ENCODE measurements around the gene KCNE2. TPM values are rescaled to one million over a fixed set of nuclear protein-coding genes. Genes with fewer than 3 reads are reported as not detected.

Gene KCNE2
- polyA plus RNA-seq, 3 donors, result 0.27 TPM; not detected in 2

- peaks cover 8 to 14% (median 12%) of the 10 kb centered on the region in 7 donors for H3K9me3 Mint-ChIP-seq
- 100% methylated on average over 6 of the region's 13 CpGs for WGBS (ENCODE audit: insufficient coverage)
- peaks cover 9% of the 10 kb centered on the region for H3K4me1 Mint-ChIP-seq
- Histone ChIP-seq H3K4me3 (replicated peaks in 1 of 3; ENCODE audit: low read depth in 2 of 3, low read length in 3 of 3) (no peak overlapping the region), H4K20me1 (ENCODE audit: insufficient read depth, low read length) (no peaks in the 10 kb centered on the region), H3K36me3 (replicated peaks in 1 of 2; ENCODE audit: control insufficient read depth in 1 of 2, insufficient read depth in 2 of 2, low read length in 2 of 2) (no peaks in the 10 kb centered on the region), H2AFZ (ENCODE audit: insufficient read depth, low read depth, low read length, poor library complexity, severe bottlenecking) (no peak overlapping the region), H3K4me1 (ENCODE audit: control insufficient read depth in 1 of 2, insufficient read depth in 2 of 2, low read length in 2 of 2) (peaks cover 5% of the 10 kb centered on the region in 2 donors), H3K9ac (ENCODE audit: insufficient read depth, low read length, poor library complexity, severe bottlenecking) (no peak overlapping the region), H3K9me3 (replicated peaks in 1 of 2; ENCODE audit: control insufficient read depth in 1 of 2, insufficient read depth in 1 of 2, low read length in 2 of 2) (peaks cover 0 to 14% of the 10 kb centered on the region in 2 donors), H3K27me3 (ENCODE audit: control insufficient read depth in 2 of 2, insufficient read depth in 2 of 2, low read length in 2 of 2) (no peaks in the 10 kb centered on the region), H3K4me2 (replicated peaks; ENCODE audit: extremely low read depth, low read length, poor library complexity, severe bottlenecking) (no peak overlapping the region), H3K79me2 (ENCODE audit: insufficient read depth, low read length) (no peaks in the 10 kb centered on the region), H3K27ac (ENCODE audit: low read depth in 1 of 2, low read length in 2 of 2) (no peak overlapping the region)
- H3K4me3 Mint-ChIP-seq, result no peak overlapping the region
- peaks cover 0 to 3% (median 3%) of the 10 kb centered on the region in 3 donors for H3K27me3 Mint-ChIP-seq (ENCODE audit: low read depth in 3 of 3)
- H3K36me3 Mint-ChIP-seq, result no peaks in the 10 kb centered on the region
- H3K27ac Mint-ChIP-seq, result peak overlapping the region in 1 of 7 donors; percentile 8
- intact Hi-C loops (cut with micrococcal nuclease), result no loop called here
- no peak for TF ChIP-seq CTCF (IDR thresholded peaks at IDR 0.05)
- DNase-seq, result no peak
Measured at GRCh38 chr21:34333121-34333739, 30.6 kb upstream of the KCNE2 start.

GRCh38 chr21:34335316-34335715 is 28.5 kb upstream of the KCNE2 start:
- H2AFZ ChIP-seq (ENCODE audit: insufficient read depth, low read depth, low read length, poor library complexity, severe bottlenecking), result no peak overlapping the region
- no peaks in the 10 kb centered on the region for H3K36me3 ChIP-seq (replicated peaks in 1 of 2; ENCODE audit: control insufficient read depth in 1 of 2, insufficient read depth in 2 of 2, low read length in 2 of 2)
- WGBS (ENCODE audit: insufficient coverage), result 93% methylated on average over 4 of the region's 6 CpGs
- H3K4me1 Mint-ChIP-seq, result peaks cover 9% of the 10 kb centered on the region
- TF ChIP-seq CTCF (IDR thresholded peaks at IDR 0.05), result no peak
- peaks cover 0 to 5% (median under 1%) of the 10 kb centered on the region in 7 donors for H3K9me3 Mint-ChIP-seq
- H3K9me3 ChIP-seq (replicated peaks in 1 of 2; ENCODE audit: control insufficient read depth in 1 of 2, insufficient read depth in 1 of 2, low read length in 2 of 2), result peaks cover 0 to 1% of the 10 kb centered on the region in 2 donors
- peaks cover 5% of the 10 kb centered on the region in 2 donors for H3K4me1 ChIP-seq (ENCODE audit: control insufficient read depth in 1 of 2, insufficient read depth in 2 of 2, low read length in 2 of 2)
- H3K27me3 Mint-ChIP-seq (ENCODE audit: low read depth in 3 of 3), result peaks cover 2 to 4% (median 3%) of the 10 kb centered on the region in 3 donors
- no peak overlapping the region for H3K4me3 ChIP-seq (replicated peaks in 1 of 3; ENCODE audit: low read depth in 2 of 3, low read length in 3 of 3)
- H3K4me3 Mint-ChIP-seq, result no peak overlapping the region
- H4K20me1 ChIP-seq (ENCODE audit: insufficient read depth, low read length), result no peaks in the 10 kb centered on the region
- no peak overlapping the region for H3K27ac ChIP-seq (ENCODE audit: low read depth in 1 of 2, low read length in 2 of 2)
- DNase-seq, result no peak
- intact Hi-C loops (cut with micrococcal nuclease), result loop anchor here in 1 of 2 donors (5.0 kb wide), 1 partner anchor 68 kb away; no protein-coding TSS in a partner anchor
- no peaks in the 10 kb centered on the region for H3K79me2 ChIP-seq (ENCODE audit: insufficient read depth, low read length)
- H3K4me2 ChIP-seq (replicated peaks; ENCODE audit: extremely low read depth, low read length, poor library complexity, severe bottlenecking), result no peak overlapping the region
- no peaks in the 10 kb centered on the region for H3K36me3 Mint-ChIP-seq
- no peaks in the 10 kb centered on the region for H3K27me3 ChIP-seq (ENCODE audit: control insufficient read depth in 2 of 2, insufficient read depth in 2 of 2, low read length in 2 of 2)
- H3K27ac Mint-ChIP-seq, result no peak overlapping the region
- H3K9ac ChIP-seq (ENCODE audit: insufficient read depth, low read length, poor library complexity, severe bottlenecking), result no peak overlapping the region

Data from CD14-positive monocyte (primary cell).